ENCODE results near the gene TXNRD1. TPM values are rescaled to one million over a fixed set of nuclear protein-coding genes. Genes with fewer than 3 reads are reported as not detected.

Gene TXNRD1
- total RNA-seq, 2 experiments from 2014 or later, result 87.9 to 89.0 TPM

DNA sequence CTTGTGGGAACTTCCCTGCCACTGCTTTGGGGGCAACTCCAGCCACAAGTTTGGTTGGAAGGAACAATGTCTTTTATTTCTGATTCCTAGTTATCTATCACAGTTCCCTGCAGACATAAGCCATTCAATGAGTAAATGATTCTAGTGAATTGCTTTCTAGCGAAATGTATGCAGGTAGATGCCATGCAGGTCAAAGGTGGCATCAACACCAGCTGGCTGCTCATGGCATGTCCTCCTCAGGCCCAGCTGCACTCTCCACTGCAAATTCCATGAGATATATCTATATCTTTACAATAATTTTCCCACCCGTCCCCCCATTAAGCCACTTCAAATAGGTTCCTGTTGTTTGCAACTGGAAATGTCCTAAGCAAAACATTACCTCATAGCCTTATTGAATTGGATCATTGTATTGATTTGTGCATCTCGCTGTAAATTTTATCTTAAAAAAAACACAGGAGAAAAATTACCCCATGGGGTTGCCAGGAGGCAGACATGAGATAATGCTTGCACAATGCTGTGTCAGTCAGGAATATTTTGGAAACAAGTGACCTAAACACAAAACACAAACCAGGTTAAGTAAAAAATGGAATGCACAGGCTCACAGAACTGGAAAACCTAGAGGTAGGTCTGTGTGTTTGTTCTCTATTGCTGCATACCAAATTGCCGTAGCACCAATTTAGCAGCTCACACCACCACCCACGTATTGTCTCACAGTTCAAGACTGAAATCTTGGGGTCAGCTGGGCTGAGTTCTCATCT is 32.8 kb upstream of the TXNRD1 start:
- no peaks in the 10 kb centered on the region for H3K36me3 Mint-ChIP-seq (ENCODE audit: low read depth)
- H3K9me3 Mint-ChIP-seq, result peaks cover 2% of the 10 kb centered on the region
- no peak overlapping the region for H3K27ac Mint-ChIP-seq
- ATAC-seq, result no peak
- TF ChIP-seq, protein P1, sequence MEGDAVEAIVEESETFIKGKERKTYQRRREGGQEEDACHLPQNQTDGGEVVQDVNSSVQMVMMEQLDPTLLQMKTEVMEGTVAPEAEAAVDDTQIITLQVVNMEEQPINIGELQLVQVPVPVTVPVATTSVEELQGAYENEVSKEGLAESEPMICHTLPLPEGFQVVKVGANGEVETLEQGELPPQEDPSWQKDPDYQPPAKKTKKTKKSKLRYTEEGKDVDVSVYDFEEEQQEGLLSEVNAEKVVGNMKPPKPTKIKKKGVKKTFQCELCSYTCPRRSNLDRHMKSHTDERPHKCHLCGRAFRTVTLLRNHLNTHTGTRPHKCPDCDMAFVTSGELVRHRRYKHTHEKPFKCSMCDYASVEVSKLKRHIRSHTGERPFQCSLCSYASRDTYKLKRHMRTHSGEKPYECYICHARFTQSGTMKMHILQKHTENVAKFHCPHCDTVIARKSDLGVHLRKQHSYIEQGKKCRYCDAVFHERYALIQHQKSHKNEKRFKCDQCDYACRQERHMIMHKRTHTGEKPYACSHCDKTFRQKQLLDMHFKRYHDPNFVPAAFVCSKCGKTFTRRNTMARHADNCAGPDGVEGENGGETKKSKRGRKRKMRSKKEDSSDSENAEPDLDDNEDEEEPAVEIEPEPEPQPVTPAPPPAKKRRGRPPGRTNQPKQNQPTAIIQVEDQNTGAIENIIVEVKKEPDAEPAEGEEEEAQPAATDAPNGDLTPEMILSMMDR (IDR thresholded peaks at IDR 0.05), result no peak
- ChIA-PET POLR2A (no interaction called here), CTCF (interaction anchor here (1.0 kb wide), 1 partner anchor 74 kb away, joined by 3 read pairs; no protein-coding TSS in a partner anchor)
- intact Hi-C loops (cut with micrococcal nuclease), result no loop called here
- DNase-seq, result no peak
- H3K27me3 Mint-ChIP-seq, result peaks cover 1% of the 10 kb centered on the region
- no peak overlapping the region for H3K4me3 Mint-ChIP-seq
- peaks cover 5% of the 10 kb centered on the region for H3K4me1 Mint-ChIP-seq (ENCODE audit: low read depth)

DNA sequence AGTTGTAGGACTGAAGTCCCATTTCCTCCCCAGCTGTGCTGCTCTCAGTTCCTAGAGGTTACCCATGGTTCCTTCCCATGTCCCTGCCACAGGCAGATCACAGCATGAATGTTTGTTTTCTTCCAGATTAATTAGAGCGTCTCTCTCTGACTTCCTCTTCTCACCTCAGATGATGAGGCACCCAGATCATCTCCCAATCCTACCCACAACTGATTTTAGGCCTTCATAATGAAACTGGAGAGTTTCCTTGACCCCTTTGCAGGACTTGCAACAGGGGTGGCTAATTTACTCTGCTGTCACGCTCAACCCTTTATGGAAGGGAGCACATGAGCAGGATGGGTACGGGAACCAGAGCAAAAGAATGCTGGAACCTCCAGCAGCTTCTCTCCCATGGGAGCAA is 32.1 kb upstream of the TXNRD1 start:
- H3K4me1 Mint-ChIP-seq (ENCODE audit: low read depth), result no peaks in the 10 kb centered on the region
- DNase-seq (no peak), ATAC-seq (no peak)
- peaks cover 2% of the 10 kb centered on the region for H3K9me3 Mint-ChIP-seq
- ChIA-PET POLR2A (no interaction called here), CTCF (interaction anchor here (1.0 kb wide), 1 partner anchor 74 kb away, joined by 3 read pairs; no protein-coding TSS in a partner anchor)
- TF ChIP-seq, protein P1 (IDR thresholded peaks at IDR 0.05), result no peak
- no peak overlapping the region for H3K27ac Mint-ChIP-seq
- H3K4me3 Mint-ChIP-seq, result no peak overlapping the region
- H3K36me3 Mint-ChIP-seq (ENCODE audit: low read depth), result no peaks in the 10 kb centered on the region
- peaks cover 1% of the 10 kb centered on the region for H3K27me3 Mint-ChIP-seq
- intact Hi-C loops (cut with micrococcal nuclease), result no loop called here

DNA sequence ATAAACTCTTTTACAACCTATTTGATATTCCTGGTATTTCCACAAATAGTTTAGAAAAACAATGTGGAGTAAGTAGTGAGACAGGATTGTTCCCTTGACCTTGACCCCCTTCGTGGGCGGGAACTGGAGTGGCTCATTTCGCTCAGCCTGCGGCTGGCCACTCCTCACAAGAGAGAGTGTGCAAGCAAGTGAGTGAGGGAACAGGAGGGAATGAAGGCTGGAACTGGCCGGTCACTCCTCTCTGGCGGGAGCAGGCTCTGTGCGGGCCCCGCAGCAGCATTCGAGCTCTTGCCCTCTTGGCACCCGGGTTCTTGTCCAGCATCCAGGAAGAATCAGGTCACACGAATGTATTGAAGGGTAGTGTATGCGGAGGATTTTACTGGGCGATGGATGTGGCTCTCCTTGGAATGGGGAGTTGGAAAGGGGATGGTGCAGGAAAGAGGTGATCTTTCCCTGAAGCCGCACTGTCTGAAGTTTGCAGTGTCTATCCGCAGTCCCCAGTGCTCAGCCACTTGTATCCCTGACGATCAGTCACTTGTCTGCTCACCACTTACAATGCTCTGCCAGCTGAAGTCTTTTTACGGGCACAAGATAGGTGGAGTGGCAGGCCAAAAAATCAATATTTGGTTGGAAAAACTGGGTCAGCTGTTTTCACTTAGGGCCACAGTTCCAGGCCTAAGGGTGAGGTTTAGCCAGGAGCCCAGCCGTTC is 28.0 kb upstream of the TXNRD1 start:
- intact Hi-C loops (cut with micrococcal nuclease), result no loop called here
- Mint-ChIP-seq H3K27me3 (no peaks in the 10 kb centered on the region), H3K27ac (no peak overlapping the region), H3K9me3 (peaks cover 2% of the 10 kb centered on the region), H3K36me3 (ENCODE audit: low read depth) (no peaks in the 10 kb centered on the region), H3K4me3 (no peak overlapping the region), H3K4me1 (ENCODE audit: low read depth) (no peaks in the 10 kb centered on the region)
- TF ChIP-seq, protein P1 (IDR thresholded peaks at IDR 0.05), result no peak
- ATAC-seq, result no peak
- no peak for DNase-seq
- CTCF ChIA-PET, result no interaction called here
- POLR2A ChIA-PET, result no interaction called here

- DNase-seq (no peak), ATAC-seq (no peak)
- H3K27ac Mint-ChIP-seq, result no peak overlapping the region
- TF ChIP-seq, protein P1 (IDR thresholded peaks at IDR 0.05), result no peak
- no peaks in the 10 kb centered on the region for H3K27me3 Mint-ChIP-seq
- H3K4me1 Mint-ChIP-seq (ENCODE audit: low read depth), result no peaks in the 10 kb centered on the region
- no peaks in the 10 kb centered on the region for H3K9me3 Mint-ChIP-seq
- intact Hi-C loops (cut with micrococcal nuclease), result no loop called here
- no peak overlapping the region for H3K4me3 Mint-ChIP-seq
- CTCF ChIA-PET, result no interaction called here
- H3K36me3 Mint-ChIP-seq (ENCODE audit: low read depth), result no peaks in the 10 kb centered on the region
- POLR2A ChIA-PET, result no interaction called here
Observed at GRCh38 chr12:104188534-104188933, 27.0 kb upstream of the TXNRD1 start.

DNA sequence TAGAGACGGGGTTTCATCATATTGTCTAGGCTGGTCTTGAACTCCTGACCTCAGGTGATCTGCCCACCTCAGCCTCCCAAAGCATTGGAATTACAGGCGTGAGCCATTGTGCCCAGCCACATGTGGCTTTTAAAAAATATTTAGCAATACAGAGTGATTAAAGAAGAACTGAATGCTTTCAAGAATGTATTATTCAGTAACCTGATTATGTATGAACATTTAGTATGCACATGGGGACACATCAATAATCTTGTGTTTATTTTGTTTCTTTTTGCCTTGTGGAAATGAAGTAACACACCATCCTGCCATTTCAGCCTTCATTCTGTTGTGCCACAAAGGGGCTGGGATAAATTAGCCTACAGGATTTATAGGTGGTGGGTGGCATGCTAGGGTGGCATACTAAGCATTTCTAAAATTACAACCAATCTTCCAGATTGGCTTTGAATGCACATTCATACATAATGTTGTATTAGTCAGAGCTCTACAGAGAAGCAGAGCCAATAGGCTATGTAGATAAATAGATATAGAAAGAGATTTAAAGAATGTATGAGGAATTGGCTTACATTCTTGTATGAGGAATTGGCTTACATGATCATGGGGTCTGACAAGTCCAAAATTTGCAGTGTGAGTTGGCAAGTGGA is 25.5 kb upstream of the TXNRD1 start:
- POLR2A ChIA-PET, result no interaction called here
- ATAC-seq (no peak), DNase-seq (no peak)
- no peak overlapping the region for H3K4me3 Mint-ChIP-seq
- intact Hi-C loops (cut with micrococcal nuclease), result no loop called here
- H3K4me1 Mint-ChIP-seq (ENCODE audit: low read depth), result no peaks in the 10 kb centered on the region
- no peaks in the 10 kb centered on the region for H3K36me3 Mint-ChIP-seq (ENCODE audit: low read depth)
- H3K9me3 Mint-ChIP-seq, result no peaks in the 10 kb centered on the region
- CTCF ChIA-PET, result no interaction called here
- H3K27ac Mint-ChIP-seq, result no peak overlapping the region
- H3K27me3 Mint-ChIP-seq, result peaks cover 1% of the 10 kb centered on the region
- TF ChIP-seq, protein P1 (IDR thresholded peaks at IDR 0.05), result no peak

Measured in activated CD8-positive, alpha-beta T cell treated with anti-CD3 and anti-CD28 coated beads for 36 hours (primary cell).